EL (cell line): ENCODE results near the gene TACR1.

Experiments
- DNase-seq: peaks from one replicate; pipeline ENCODE4 v3.0.0-alpha.2; 2016

Gene TACR1

DNA sequence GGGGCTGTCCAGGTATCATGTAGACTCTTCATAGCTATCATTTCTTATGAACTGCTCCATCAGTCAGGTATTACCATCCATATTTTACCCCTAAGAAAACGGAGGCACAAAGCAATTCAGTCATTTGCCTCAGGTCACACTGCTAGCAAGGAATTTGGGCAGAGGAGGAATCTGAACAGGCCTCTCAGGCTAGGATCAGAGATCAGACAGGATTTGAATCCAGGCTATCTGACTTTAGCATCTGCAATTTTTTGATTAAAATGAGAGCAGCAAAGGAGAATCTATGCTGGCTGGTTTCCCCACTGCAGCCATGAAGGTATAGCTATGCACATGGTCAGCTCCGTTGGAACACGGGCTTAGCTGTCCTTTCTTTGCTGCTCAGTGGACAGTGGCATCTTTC, 60.1 kb downstream of the TACR1 start:
- DNase-seq: no peak

DNA sequence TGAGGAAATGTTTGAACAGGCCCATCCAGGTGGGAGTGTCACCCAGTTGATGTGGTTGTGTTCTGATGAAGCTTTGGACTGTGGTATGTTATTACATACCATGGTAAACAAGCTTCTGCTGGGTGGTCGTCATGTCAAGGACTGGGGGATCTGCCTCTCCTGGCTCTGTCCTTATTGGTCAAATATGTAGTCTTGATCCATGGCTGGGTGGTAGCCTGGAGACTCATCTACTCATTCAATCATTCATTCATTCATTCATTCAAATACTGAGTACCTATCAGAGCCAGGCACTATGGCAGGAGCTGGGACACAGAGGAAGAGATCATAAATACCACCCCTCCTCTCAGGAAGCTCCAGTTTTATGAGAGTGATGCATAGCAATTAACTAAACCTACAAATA, 60.8 kb downstream of the TACR1 start:
- DNase-seq: no peak

DNA sequence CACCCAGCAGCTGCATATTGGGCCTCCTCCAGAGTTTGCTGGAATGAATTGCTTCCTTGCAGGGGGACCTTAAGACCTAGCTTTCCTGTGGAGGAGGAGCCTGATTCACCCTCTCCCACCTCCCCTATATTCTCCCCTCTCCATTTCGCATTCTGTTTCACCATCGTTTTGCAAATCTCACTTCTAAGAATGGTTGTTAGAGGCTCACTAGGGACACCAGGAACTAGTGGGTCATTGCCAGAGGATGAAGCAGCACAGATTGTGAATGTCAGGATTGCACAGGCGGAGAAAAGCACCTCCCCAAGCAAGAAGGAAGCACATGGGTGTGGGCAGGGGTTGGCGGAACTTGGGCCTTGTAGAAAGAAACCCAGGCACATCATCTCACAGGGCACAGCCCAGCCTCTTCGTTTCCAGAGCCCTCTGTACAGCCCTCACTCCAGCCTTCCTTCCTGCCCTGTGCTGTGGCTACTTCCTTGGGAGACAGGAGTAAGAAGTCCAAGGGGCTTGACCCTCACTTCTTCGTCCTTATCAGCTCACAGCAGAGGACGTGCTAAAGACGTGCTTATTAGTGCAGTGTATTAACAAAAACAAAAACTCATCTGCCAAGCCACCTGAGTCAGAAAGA, 63.4 kb downstream of the TACR1 start:
- DNase-seq: no peak

DNA sequence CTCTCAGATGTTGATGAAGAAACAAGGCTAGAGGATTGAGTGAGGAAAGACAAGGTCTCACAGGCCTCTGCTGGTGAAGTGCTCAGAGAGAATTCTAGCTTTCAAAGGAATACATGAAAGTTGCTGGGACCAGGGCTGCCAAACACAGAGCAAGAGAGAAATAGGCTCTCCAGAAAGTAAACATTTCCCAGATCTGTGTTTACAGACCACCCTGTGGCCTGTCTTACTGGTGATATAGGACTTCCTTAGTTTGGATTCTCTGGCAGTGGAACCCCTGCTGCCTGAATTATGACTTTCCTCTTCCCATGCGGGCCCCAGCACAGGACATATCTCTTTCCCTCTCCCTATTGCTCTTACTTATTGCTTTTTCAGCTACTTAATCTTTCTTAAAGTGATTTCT, 64.5 kb downstream of the TACR1 start:
- DNase-seq: no peak

DNA sequence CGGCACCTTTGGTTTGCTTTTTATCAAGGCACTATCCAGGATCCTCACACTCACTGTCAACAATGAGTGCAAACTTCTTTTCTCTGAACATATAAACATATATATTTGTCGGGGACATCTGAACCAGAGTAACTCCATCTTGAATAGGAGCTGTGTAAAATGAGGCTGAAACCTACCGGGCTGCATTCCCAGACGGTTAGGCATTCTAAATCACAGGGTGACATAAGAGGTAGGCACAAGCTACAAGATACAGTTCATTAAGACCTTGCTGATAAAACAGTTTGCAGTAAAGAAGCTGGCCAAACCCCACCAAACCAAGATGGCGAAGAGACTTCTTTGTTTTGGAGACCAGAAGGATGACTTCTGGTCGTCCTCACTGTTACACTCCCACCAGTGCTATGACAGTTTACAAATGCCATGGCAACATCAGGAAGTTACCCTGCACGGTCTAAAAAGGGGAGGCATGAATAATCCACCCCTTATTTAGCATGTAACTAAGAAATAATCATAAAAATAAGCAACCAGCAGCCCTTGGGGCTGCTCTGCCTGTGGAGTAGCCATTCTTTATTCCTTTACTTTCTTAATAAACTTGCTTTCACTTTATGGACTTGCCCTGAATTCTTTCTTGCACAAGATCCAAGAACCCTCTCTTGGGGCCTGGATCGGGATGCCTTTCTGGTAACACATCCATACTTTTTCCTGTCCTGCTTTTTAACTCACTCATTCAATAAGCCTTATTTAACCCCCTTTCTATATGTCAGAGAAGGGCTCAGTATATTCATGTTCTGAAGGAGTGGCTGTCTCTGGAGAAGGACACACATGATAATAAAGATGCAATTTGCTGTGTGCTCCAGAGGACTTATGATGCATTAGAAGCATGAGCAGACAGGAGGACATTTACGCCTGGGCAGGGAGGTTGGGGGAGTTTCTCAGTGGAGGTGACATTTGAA, 65.4 kb downstream of the TACR1 start:
- DNase-seq: no peak

DNA sequence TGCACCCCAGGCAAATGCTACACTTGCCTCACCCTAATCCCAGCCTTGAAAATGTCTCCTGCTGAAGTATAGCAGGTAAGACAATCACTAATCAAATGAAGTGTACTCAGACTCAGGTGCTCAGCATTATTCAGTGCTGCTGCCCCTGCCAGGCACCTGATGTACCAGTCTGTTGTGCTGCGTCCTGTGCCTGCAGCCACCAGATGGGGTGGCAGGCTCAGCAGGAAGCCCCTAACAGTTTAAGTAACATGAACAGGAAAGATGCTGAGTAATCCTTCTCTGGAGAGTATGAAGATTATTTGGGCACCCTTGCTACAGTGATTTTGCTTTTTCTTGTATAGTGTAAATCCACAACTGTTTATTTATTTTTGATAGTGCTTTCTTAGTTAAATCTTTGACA, 69.1 kb downstream of the TACR1 start:
- DNase-seq: peak; percentile 12

DNA sequence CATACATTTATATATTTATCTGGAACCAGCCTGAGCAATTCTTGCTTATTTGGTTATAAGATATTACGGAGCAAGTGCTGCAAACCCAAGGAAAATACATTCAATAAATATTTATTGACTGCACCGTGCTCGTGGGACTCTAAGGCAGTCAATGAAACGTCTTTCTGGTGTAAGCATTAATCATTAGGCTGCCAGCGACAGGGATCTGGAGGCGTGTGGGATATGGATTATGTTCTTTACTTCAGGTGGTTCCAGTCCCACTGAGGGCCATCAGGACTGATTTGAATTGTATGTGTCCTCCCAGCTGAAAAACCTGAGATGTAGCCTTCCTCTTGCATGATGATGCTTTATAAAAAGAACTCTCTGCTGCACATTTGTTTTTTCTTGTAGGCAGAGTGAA, 75.4 kb downstream of the TACR1 start:
- no peak for DNase-seq

DNA sequence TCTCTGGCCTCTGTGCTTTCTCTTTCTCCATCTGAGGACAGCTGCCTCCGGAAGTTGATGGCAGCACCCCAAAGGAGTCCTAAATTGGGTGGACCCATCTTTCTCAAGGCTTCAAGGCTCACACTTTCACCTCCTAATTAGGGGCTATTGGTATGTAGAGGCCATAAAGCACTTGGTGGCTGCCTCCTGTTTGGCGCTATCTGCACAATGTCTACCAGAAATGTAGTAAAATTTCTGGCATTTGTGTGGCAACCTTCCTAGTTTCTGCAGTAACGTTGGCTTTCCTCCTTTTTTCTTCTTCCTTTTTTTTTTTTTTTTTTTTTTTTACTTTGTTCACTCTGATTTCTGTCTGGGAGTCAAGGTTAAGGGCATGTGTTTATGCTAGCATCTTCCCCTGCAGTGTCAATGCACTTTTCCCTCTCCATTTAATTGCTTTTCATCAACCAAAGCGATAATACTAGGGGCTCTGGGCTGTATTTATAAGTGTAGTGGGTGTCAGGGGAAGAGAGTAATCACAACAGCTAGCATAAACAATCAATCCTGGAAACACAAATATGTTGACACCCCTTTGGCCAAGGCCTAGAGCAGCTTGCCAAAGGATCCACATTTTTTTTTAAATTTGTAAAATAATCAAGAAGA, 86.0 kb downstream of the TACR1 start:
- no peak for DNase-seq

DNA sequence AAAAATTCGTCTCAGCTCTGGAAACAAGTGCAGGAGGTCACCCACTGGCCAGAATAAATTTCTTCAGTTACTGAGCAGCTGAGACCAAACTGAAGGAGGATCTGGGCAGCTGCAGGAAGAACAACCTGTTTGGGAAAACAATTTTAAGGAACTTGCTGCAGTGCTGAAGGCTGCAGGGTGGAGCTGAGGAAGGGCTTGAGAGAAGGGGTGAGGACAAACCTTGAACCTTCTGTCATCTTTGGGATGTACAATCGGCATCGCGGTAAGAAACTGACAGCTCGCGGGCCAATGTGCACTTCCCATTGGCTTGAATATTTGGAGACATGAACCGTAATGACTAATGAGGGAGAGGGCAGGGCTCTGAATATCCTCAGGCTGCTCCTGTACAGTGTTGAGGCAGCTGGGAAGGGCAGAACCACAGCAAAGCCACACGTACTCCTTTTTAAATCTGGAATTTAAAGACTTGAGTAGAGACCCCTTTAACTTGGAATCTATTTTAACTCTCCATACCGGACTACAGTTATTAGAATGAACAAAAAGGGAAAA, 90.3 kb downstream of the TACR1 start:
- DNase-seq: no peak

DNA sequence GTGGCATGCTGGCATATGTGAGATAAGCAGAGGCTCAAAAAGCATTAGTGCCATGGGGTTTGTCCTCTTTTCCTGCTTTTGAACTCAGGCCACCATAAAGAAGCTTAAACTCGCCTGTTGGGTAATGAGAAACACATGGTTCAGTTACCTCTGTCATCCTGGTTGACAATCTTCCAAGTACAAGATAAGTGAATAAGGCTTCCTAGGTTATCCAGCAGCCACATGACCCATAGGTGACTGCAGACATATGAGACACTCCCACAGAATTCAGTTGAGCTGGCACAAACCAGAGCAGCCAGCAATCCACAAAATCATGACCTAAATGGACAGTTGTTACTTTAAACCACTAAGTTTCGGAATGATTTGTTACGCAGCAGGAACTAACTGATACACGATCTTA, 97.3 kb downstream of the TACR1 start:
- no peak for DNase-seq

DNA sequence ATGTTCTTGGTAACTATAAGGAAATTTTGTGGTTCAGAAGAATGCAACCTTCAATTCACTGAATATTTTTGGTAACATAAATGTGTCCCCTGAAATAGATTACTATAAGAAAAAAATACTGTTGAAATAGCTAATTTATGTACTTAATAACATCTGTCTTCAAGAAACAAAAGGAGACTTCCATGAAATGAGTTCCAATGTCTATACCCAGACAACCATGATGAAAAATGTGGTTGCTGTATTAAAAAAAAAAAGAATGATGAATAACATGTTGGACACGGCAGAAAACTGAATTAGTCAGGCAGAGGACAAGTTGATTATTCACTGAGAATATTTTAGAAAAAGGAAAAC, 98.5 kb downstream of the TACR1 start:
- no peak for DNase-seq

DNA sequence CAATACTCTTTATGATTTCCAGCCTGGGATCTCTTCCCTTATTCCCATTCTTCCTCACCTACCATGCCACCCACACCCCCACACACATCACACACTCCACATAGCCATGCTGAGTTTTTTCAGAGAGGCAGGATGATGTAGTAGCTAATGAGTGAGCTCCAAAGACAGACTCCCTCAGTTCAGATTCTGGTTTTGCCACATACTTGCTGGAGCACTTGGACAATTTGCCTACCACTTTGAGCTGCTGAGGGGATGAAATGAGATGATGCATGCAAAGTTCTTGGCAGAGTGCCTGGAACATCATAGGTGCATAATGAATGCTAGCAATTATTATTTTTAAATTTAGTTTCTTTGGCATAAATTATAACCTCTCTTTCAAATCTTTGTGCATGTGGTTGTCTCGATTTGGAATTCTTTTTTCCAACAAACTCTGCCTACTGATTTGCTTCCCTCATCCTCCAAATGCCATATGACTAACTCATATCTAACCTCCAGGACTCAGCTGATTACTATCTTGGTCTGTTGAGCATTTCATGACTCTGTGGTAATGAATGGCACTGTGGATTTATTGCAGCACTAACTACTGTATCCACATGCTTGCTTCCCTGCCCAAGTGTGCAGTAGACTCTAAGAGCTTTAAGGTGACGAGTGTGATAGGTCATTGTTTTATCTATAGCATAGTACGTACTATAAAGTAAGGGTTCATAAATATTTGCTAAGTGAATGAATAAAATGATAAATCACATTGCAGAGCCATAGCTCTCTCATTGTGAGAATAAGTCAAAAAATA, 99.1 kb downstream of the TACR1 start:
- DNase-seq: peak; percentile 93

DNA sequence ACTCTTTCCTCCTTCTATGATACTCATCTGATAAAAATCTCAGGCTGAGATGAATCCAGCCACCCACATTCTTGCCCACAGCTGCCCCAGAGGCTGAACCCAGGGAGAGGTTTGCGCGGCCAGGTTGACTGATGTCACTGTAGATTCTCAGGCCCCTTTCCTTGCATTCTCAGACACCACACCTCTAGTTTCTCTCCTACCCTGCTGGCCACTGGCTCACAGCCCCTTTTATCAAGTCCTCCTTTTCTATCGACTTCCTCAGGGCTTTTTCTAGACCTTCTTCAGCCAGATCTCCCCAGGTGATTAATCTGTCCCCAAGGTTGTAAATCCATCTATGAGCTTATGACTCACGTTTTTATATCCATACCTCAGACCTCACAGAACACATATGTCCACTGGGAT, 99.8 kb downstream of the TACR1 start:
- peak; percentile 59 for DNase-seq

DNA sequence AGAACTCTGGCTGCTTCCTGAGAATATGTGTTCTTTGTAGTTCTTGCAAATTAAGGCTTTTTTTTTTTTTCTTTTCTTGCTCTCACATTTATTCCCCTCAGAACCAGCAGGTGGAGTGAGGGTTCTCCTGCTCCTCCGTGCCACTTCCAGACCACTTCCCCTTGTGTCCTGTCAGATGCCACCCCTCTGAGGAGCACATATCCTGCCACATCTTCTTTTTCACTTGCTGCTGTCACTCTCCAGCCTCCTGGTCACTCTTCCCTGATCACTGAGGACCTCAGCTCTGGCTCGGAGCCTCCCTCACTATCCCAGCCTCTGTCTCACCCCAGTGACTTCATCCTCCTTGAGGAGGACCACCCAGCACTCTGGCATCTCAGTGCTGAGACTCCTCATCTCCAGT, 100.5 kb downstream of the TACR1 start:
- DNase-seq: peak; percentile 56

DNA sequence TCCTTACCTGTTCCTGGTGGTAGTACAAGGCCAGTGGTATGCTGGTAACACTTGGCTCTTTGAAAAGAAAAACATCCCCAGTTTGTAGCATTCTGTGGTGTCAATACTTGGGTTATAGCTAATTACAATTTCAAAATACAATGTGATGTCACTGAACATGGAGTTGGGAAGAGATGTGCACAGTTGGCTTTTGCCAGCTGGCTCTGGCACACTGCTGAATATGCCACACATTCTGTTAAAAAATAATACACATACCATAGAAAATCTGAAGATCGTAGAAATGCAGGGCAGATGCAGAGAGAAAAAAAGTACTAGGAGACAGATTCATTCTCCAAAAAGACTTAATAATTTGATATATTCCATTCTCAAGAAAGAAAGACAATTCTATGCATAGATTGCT, 101.5 kb downstream of the TACR1 start:
- DNase-seq: no peak

DNA sequence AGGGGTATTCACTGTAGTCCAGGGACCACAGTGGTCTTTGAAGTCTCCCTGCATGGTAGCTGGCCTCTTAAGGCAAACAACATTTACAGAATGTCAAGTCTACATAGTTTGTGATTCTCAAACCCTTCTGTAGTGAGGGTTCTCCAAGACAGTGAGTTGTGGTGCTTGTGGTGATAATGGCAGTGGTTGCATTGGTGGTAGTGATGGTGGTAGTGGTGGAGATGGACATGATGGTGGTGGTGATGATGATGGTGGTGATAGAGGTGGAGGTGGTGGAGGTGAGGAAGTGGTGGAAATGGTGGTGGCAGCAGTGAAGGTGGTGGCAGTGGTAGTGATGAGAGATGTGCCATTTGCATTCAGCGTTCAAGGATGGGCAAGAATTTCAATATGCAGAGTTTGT, 104.9 kb downstream of the TACR1 start:
- DNase-seq: no peak

DNA sequence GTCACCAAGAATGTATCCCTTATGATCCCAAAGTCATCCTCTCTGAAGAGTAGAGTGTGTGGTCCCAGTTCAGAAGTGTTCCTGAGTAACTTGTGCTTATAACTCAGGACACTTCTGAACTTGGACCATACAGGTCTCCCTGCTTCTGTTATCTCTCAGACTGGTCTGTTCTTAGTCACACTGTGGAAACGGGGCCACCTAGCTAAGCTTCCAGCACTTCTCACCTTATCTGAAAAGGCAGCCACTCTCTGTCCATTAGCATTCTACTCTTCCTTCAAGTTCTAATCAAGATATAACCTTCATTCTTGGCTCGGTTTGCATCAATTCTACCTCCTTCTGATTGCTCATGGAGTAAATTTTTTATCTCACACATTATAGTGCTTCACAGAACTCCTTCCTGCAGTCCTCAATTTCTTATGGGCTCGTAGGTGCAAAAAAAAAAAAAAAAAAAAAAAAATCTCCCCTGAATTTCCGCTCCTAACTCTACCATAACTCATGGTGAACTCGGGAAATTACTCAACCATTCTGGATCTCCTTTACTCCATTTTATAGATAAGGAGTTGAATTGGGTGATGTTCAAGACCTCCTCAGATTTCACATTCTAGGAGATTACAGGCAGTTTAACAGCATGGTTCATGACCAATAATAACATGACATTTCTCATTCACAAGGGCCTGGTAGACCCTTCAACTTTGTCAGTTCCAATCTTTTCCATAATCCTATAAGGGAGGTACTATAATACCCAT, 108.4 kb downstream of the TACR1 start:
- no peak for DNase-seq

DNA sequence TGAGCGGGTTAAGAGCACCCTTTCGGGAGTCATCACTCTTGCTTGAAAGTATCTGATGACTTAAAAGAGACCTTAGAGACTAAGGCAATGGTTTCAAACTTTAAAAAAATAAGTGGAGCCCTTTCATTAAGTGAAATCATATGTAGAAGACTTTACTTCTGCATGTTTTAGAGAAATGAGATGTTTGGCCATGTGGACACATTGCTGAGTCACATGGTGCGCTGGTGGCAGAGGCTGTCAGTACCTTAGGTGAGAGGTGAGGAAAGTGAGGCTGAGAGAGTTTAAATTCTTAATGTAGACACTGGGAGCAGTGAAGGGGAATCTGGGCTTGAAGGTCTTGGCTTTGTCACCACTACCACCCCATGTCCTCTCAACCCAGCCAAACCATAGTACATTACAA, 109.8 kb downstream of the TACR1 start:
- no peak for DNase-seq

DNA sequence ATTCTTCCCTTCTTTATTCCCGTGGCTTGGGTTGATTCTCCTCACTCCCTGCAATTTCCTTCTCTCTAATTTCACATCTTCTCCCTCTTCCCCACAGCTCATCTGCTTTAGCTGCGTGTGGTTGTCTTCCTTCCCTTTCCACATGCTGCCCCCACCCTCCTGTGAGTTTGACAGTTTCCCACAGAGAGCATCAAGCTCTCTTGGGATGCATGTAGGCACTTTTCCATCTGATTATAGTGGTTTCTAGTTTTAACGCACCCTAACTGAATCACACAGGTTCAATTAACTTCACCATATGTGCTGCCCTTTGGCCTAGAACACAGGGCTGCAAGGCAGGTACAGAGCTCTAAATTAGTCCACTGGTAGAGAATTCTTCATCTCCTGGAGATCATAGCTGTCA, 110.5 kb downstream of the TACR1 start:
- DNase-seq: no peak

DNA sequence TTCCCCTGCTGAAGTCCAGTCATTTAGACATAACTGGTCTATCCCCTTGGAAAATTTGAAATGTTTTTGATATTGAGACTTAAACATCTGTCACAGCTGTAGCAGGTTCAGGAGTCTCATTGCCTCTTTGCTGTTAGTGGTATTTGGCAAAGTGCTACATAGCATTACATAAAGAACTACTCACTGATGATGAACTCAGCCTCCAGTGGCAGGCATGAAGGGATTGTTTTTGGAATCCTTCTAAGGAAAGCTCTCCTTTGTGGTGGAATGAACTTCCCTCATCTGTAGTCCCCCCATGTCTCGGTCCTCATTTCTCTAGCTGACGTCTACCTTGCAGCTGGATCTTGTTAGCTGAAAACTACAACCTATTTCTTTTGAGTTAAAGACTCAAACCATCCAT, 111.6 kb downstream of the TACR1 start:
- no peak for DNase-seq

DNA sequence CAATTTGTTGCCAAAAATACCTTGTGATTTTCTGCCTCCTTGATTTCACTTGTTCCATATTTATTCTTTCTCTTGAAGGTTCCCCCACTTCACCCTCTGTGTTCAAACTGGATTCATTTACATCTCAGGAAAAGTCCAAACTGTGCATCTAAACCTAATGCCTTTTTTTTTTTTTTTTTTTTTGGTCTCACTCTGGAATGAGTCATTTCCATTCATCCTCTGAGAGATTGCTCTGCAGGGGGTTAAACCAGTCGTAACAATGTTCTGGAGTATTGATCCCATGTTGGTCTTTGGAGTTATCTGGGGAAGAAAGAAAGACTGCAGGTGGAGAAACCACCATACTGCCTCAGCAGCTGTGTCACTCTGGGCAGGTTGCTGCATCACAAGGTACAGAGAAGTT, 119.7 kb downstream of the TACR1 start:
- peak; percentile 36 for DNase-seq

DNA sequence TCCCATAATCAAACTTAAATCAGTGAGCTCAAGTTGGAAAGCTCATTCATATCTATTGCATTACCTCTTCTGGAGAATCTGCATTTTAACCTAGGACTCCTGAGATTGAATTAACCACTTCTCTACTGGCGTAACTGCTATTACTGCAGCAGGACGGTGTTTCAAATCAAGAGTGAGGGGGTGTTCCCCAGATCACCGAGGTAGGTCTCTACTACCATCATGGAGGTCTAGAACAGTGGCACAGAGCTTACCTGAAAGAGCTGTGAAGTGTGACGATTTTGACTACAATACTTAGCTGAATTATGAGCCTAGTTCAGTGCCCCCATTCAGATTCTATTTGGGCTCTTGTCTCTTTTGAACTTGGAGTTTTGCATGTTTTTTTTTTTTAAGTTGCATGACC, 121.4 kb downstream of the TACR1 start:
- no peak for DNase-seq
